GM12878 (cell line): ENCODE data around the gene TRDN. TPM values are rescaled to one million over a fixed set of nuclear protein-coding genes. Genes with fewer than 3 reads are reported as not detected.

Experiments
- ATAC-seq: fragments of 200-7000 bp; cut with Tn5 transposase; 3 replicates; pipeline ENCODE4 v1.9.1; 2020; ENCODE audit warnings: mild to moderate bottlenecking, moderate library complexity
- BruUV-seq: library from RNA; stranded (reverse); fragments of 400-500 nt; replicated peaks from 2 replicates; lab custom pipeline; 2021; lab: Mats Ljungman, UMichigan
- CTCF ChIA-PET: fragments of 300-600 bp; sonication (Branson Sonifier 250); formaldehyde crosslinking; extraction: SDS; loops from one replicate; lab custom pipeline; 2021; ENCODE audit warnings: inconsistent platforms; lab: Yijun Ruan, JAX
- POLR2A ChIA-PET: fragments of 350-600 bp; formaldehyde crosslinking; extraction: SDS; loops from one replicate; lab custom pipeline; 2021; ENCODE audit warnings: inconsistent platforms; lab: Charles Lee
- RAD21 ChIA-PET: fragments of 300-600 bp; sonication (Branson Sonifier 250); formaldehyde crosslinking; loops from one replicate; lab custom pipeline; 2023; ENCODE audit warnings: antibody characterized with exemption; ENCODE audit not compliant: unreplicated experiment; lab: Charles Lee
- SMC1A ChIA-PET: fragments of 300-600 bp; sonication (Branson Sonifier 250); formaldehyde crosslinking; loops from one replicate; lab custom pipeline; 2023; ENCODE audit not compliant: unreplicated experiment, uncharacterized antibody; lab: Charles Lee
- DNase-seq: peaks from one replicate; pipeline ENCODE4 v3.0.0-alpha.2; 2011; ENCODE audit warnings: low read depth, low spot score
- FAIRE-seq: peaks from 3 replicates; lab custom pipeline; 2011; peaks lifted over from hg19 to GRCh38; lab: Jason Lieb, UNC
- H2AFZ ChIP-seq: 2 replicates; pipeline ENCODE4 v1.6.0; 2011; ENCODE audit warnings: low read depth, low read length, control low read depth; ENCODE audit not compliant: control insufficient read depth
- H3K27ac ChIP-seq: 2 replicates; pipeline ENCODE4 v1.5.1; 2011; ENCODE audit warnings: control low read depth; ENCODE audit not compliant: control insufficient read depth, insufficient read depth
- H3K27me3 ChIP-seq, 2 experiments: replicated peaks in 1 of 2; 2 replicates each; pipeline versions ENCODE4 v1.6.0 to v1.6.1; 2011; ENCODE audit warnings: low read length in 1 of 2; ENCODE audit not compliant: control insufficient read depth in 2 of 2, insufficient read depth in 2 of 2
- H3K36me3 ChIP-seq, 2 experiments: 2 replicates each; pipeline ENCODE4 v1.5.1; 2011; ENCODE audit warnings: low read length in 1 of 2; ENCODE audit not compliant: control insufficient read depth in 2 of 2, insufficient read depth in 2 of 2
- H3K4me1 ChIP-seq: 2 replicates; pipeline ENCODE4 v1.6.1; 2011; ENCODE audit warnings: mild to moderate bottlenecking, low read length, moderate library complexity, mixed read lengths; ENCODE audit not compliant: control insufficient read depth, insufficient read depth
- H3K4me2 ChIP-seq: 2 replicates; pipeline ENCODE4 v1.6.0; 2011; ENCODE audit warnings: control low read depth; ENCODE audit not compliant: control insufficient read depth, insufficient read depth
- H3K4me3 ChIP-seq: fragments of 200-600 bp; sonication (generic); 2 replicates; pipeline ENCODE4 v1.5.1; 2016
- H3K79me2 ChIP-seq: 2 replicates; pipeline ENCODE4 v1.6.0; 2011; ENCODE audit warnings: low read length; ENCODE audit not compliant: control insufficient read depth, insufficient read depth
- H3K9ac ChIP-seq: 2 replicates; pipeline ENCODE4 v1.8.0; 2011; ENCODE audit warnings: low read length, control low read depth, mixed read lengths; ENCODE audit not compliant: control insufficient read depth, insufficient read depth
- H3K9me3 ChIP-seq: replicated peaks from 3 replicates; pipeline ENCODE4 v1.5.1; 2011; ENCODE audit warnings: mild to moderate bottlenecking, low read length; ENCODE audit not compliant: control insufficient read depth, insufficient read depth
- H4K20me1 ChIP-seq: 2 replicates; pipeline ENCODE4 v1.6.0; 2011; ENCODE audit not compliant: control insufficient read depth, insufficient read depth
- BRCA1 ChIP-seq: IDR thresholded peaks from 2 replicates; pipeline ENCODE4 v1.6.1; 2011; ENCODE audit warnings: low read depth, low read length, improper control_type of control experiment
- CBFB ChIP-seq: IDR thresholded peaks from 2 replicates; pipeline ENCODE4 v1.6.1; 2016; ENCODE audit warnings: antibody characterized with exemption, low read depth
- DPF2 ChIP-seq: fragments of 450-650 bp; IDR thresholded peaks from 2 replicates; pipeline ENCODE4 v1.6.1; 2017; ENCODE audit warnings: mild to moderate bottlenecking
- ELK1 ChIP-seq: IDR thresholded peaks from 2 replicates; pipeline ENCODE4 v1.6.1; 2012; ENCODE audit warnings: low read depth, low read length, improper control_type of control experiment
- FOXK2 ChIP-seq: fragments of 450-650 bp; IDR thresholded peaks from 2 replicates; pipeline ENCODE4 v1.6.1; 2017; ENCODE audit warnings: mild to moderate bottlenecking, moderate library complexity
- GABPA ChIP-seq: IDR thresholded peaks from 2 replicates; pipeline ENCODE4 v1.6.1; 2014; ENCODE audit warnings: antibody characterized with exemption, low read depth, mild to moderate bottlenecking, inconsistent platforms
- KAT2A ChIP-seq: conservative IDR thresholded peaks from 2 replicates; pipeline ENCODE4 v1.6.1; 2011; ENCODE audit warnings: low read depth, low read length; ENCODE audit not compliant: control insufficient read depth
- NRF1 ChIP-seq: conservative IDR thresholded peaks from 2 replicates; pipeline ENCODE4 v1.6.1; 2011; ENCODE audit warnings: mild to moderate bottlenecking, low read depth, low read length, improper control_type of control experiment
- PBX3 ChIP-seq: IDR thresholded peaks from 2 replicates; pipeline ENCODE4 v1.6.1; 2011; ENCODE audit warnings: mild to moderate bottlenecking, low read depth, low read length, moderate library complexity; ENCODE audit not compliant: insufficient replicate concordance
- SREBF1 ChIP-seq: IDR thresholded peaks from 2 replicates; pipeline ENCODE4 v1.6.1; 2012; ENCODE audit warnings: mild to moderate bottlenecking, low read length
- STAT3 ChIP-seq: IDR thresholded peaks from 2 replicates; pipeline ENCODE4 v1.6.1; 2011; ENCODE audit warnings: low read depth, low read length, improper control_type of control experiment
- USF2 ChIP-seq: IDR thresholded peaks from 2 replicates; pipeline ENCODE4 v1.6.1; 2011; ENCODE audit warnings: low read depth, low read length, improper control_type of control experiment, borderline replicate concordance
- WRNIP1 ChIP-seq: IDR thresholded peaks from 2 replicates; pipeline ENCODE4 v1.6.1; 2011; ENCODE audit warnings: low read depth, low read length, improper control_type of control experiment, borderline replicate concordance
- ZBTB4 ChIP-seq: fragments of 450-650 bp; formaldehyde crosslinking; IDR thresholded peaks from 2 replicates; pipeline ENCODE4 v1.4.0; 2022; ENCODE audit warnings: mild to moderate bottlenecking, moderate library complexity
- ZNF622 ChIP-seq: fragments of 450-650 bp; IDR thresholded peaks from 2 replicates; pipeline ENCODE4 v1.6.1; 2017; ENCODE audit warnings: mild to moderate bottlenecking, inconsistent platforms
- WGBS: methylation state at CpG from one replicate; pipeline ENCODE4 v1.1.6; 2016; ENCODE audit warnings: low lambda C conversion rate; ENCODE audit not compliant: insufficient replicate concordance, insufficient coverage; ENCODE audit errors: missing lambda C conversion rate; 5-methylcytosine and 5-hydroxymethylcytosine counted together
- in situ Hi-C: fragments of 300-500 bp; cut with MboI; formaldehyde crosslinking; loops from 9 replicates; pipeline ENCODE4 v1.14.3; 2018; ENCODE audit warnings: mixed read lengths
- intact Hi-C: fragments of 100-400 bp; cut with micrococcal nuclease; formaldehyde crosslinking; loops from one replicate; pipeline ENCODE4 v1.14.2; 2022; ENCODE audit not compliant: unreplicated experiment
- polyA plus RNA-seq, 11 experiments: library from polyadenylated mRNA; depleted of rRNA in 4 of 11; unstranded in 6 of 11; stranded (reverse) in 5 of 11; fragments of >200 nt; fragmentation: Nextera tagmentation in 4 of 11; fragmentation: Illumina TruSeq in 1 of 11; extraction: Ambion mirVana in 4 of 11; extraction: Trizol in 1 of 11; gene quantifications; 1 replicate in 1 of 11; 2 replicates in 10 of 11; pipeline versions ENCODE4 v1.2.1 to v1.2.3, GENCODE V29; 2011 to 2016; ENCODE audit warnings: inconsistent platforms in 2 of 11, missing spikeins in 2 of 11, low read depth in 1 of 11
- total RNA-seq, 4 experiments: library from RNA; depleted of rRNA in 3 of 4; stranded (reverse); fragments of >200 nt in 3 of 4; fragmentation: Illumina TruSeq in 1 of 4; extraction: Trizol in 1 of 4; gene quantifications; 2 replicates each; pipeline versions ENCODE4 v1.2.1 to v1.2.3, GENCODE V29; 2013 to 2021

The TRDN gene
- total and polyA plus RNA-seq, 10 of the 15 experiments (the other 5 are each of a cell fraction or from before 2014, with no cell fraction given) = not detected

GRCh38 chr6:123668965-123669591, 32.3 kb upstream of the TRDN start:
- ChIA-PET CTCF (no interaction called here), SMC1A (interaction anchor here (1.1 kb wide), 1 partner anchor 14 kb away, joined by 6 read pairs; no protein-coding TSS in a partner anchor), POLR2A (no interaction called here)
- Histone ChIP-seq H3K9ac (no peak overlapping the region), H4K20me1 (no peaks in the 10 kb centered on the region), H3K79me2 (no peaks in the 10 kb centered on the region)
- no TSS peak for BruUV-seq
- ATAC-seq (no peak), FAIRE-seq (no peak)
- intact Hi-C loops (no loop called here), in situ Hi-C loops (no loop called here)
- WGBS = 8% methylated on average over 3 of the region's 3 CpGs
- TF ChIP-seq GABPA (no peak), WRNIP1 (no peak), SREBF1 (no peak), ELK1 (no peak), PBX3 (no peak), STAT3 (no peak), DPF2 (no peak), ZBTB4 (no peak), USF2 (no peak), KAT2A (no peak), ZNF622 (no peak), NRF1 (no peak), FOXK2 (no peak), CBFB (no peak), BRCA1 (no peak)
- TF ChIP-seq, all 136 proteins: peak for 0
- no peaks in the 10 kb centered on the region for H3K27me3 ChIP-seq
- H3K9me3 ChIP-seq = no peaks in the 10 kb centered on the region
- H3K36me3 ChIP-seq = no peaks in the 10 kb centered on the region
- H2AFZ ChIP-seq = no peak overlapping the region
- H3K27ac ChIP-seq = no peak overlapping the region
- H3K4me2 ChIP-seq = no peak overlapping the region
- no peak for DNase-seq
- H3K4me1 ChIP-seq = no peaks in the 10 kb centered on the region
- no peak overlapping the region for H3K4me3 ChIP-seq
- RAD21 ChIA-PET = no interaction called here
